HepG2 (cell line): Measurements from ENCODE around the gene NXT1. TPM values are rescaled to one million over a fixed set of nuclear protein-coding genes. Genes with fewer than 3 reads are reported as not detected.

ENCODE experiments used
- ATAC-seq: fragments of 200-7000 bp; cut with Tn5 transposase; 3 replicates; pipeline ENCODE4 v1.9.1; 2020; ENCODE audit warnings: mild to moderate bottlenecking, moderate library complexity
- BruUV-seq: library from RNA; stranded (reverse); fragments of 400-500 nt; replicated peaks from 2 replicates; lab custom pipeline; 2021; lab: Mats Ljungman, UMichigan
- CTCF ChIA-PET: fragments of 300-600 bp; formaldehyde crosslinking; extraction: SDS; loops from one replicate; lab custom pipeline; 2021; ENCODE audit warnings: low total read pairs, inconsistent platforms, low intra/inter-chr PET ratio; lab: Yijun Ruan, JAX
- POLR2A ChIA-PET: fragments of 350-600 bp; sonication (Branson Sonifier 250); formaldehyde crosslinking; loops from one replicate; lab custom pipeline; 2020; ENCODE audit warnings: antibody characterized with exemption, inconsistent platforms; lab: Yijun Ruan, JAX
- DNase-seq: peaks from one replicate; pipeline ENCODE4 v3.0.0-alpha.2; 2015; ENCODE audit warnings: low spot score
- FAIRE-seq: peaks from 3 replicates; lab custom pipeline; 2011; peaks lifted over from hg19 to GRCh38; lab: Jason Lieb, UNC
- H2AFZ ChIP-seq: one replicate; pipeline ENCODE4 v1.6.1; 2011; ENCODE audit warnings: low read length, inconsistent platforms
- H3K27ac ChIP-seq: fragments of 300-600 bp; 3 replicates; pipeline ENCODE4 v1.8.0; 2011; ENCODE audit warnings: mixed run types, mild to moderate bottlenecking, mixed read lengths, low read length, inconsistent platforms; ENCODE audit not compliant: insufficient read depth; ENCODE audit errors: extremely low read length
- H3K27me3 ChIP-seq, 2 experiments: fragments of 200-600 bp in 1 of 2; 2 replicates in 1 of 2; 3 replicates in 1 of 2; pipeline versions ENCODE4 v1.6.0 to v1.8.0; 2011; ENCODE audit warnings: low read length in 2 of 2, mild to moderate bottlenecking in 2 of 2, moderate library complexity in 2 of 2, inconsistent platforms in 1 of 2; ENCODE audit not compliant: insufficient read depth in 2 of 2, control insufficient read depth in 1 of 2
- H3K36me3 ChIP-seq, 2 experiments: fragments of 200-600 bp in 1 of 2; replicated peaks in 1 of 2; 2 replicates in 1 of 2; 3 replicates in 1 of 2; pipeline versions ENCODE4 v1.5.1 to v1.8.0; 2011; ENCODE audit warnings: low read length in 2 of 2, inconsistent platforms in 1 of 2; ENCODE audit not compliant: insufficient read depth in 2 of 2, control insufficient read depth in 1 of 2
- H3K4me1 ChIP-seq: 2 replicates; pipeline ENCODE4 v1.5.1; 2012; ENCODE audit warnings: low read length, inconsistent platforms; ENCODE audit not compliant: insufficient read depth
- H3K4me2 ChIP-seq: 2 replicates; pipeline ENCODE4 v1.6.0; 2011; ENCODE audit warnings: low read depth, low read length, inconsistent platforms
- H3K4me3 ChIP-seq, 3 experiments: fragments of 200-600 bp in 1 of 3; sonication (generic), shearing (Covaris generic) in 1 of 3; replicated peaks in 1 of 3; 2 replicates each; pipeline ENCODE4 v1.5.1; 2011 to 2016; ENCODE audit warnings: low read length in 3 of 3, inconsistent platforms in 2 of 3, low read depth in 2 of 3, mild to moderate bottlenecking in 2 of 3, control low read depth in 1 of 3, mixed read lengths in 1 of 3; ENCODE audit not compliant: insufficient read depth in 1 of 3
- H3K79me2 ChIP-seq: one replicate; pipeline ENCODE4 v1.6.1; 2011; ENCODE audit warnings: low read length, inconsistent platforms; ENCODE audit not compliant: insufficient read depth
- H3K9ac ChIP-seq: 2 replicates; pipeline ENCODE4 v1.6.0; 2011; ENCODE audit warnings: mild to moderate bottlenecking, low read depth, low read length, inconsistent platforms; ENCODE audit not compliant: insufficient read depth
- H3K9me3 ChIP-seq: 2 replicates; pipeline ENCODE4 v1.5.1; 2012; ENCODE audit warnings: mild to moderate bottlenecking, low read length
- H4K20me1 ChIP-seq: 2 replicates; pipeline ENCODE4 v1.6.0; 2011; ENCODE audit warnings: inconsistent platforms, mild to moderate bottlenecking, low read length, moderate library complexity; ENCODE audit not compliant: insufficient read depth
- MIXL1 ChIP-seq: IDR thresholded peaks from 2 replicates; pipeline ENCODE4 v1.6.1; 2016
- ZNF432 ChIP-seq: sonication (generic); formaldehyde crosslinking; IDR thresholded peaks from 2 replicates; pipeline ENCODE4 v1.5.0; 2020; ENCODE audit warnings: missing genetic modification reagents, mild to moderate bottlenecking, borderline replicate concordance
- ZNF562 ChIP-seq: sonication (generic); formaldehyde crosslinking; IDR thresholded peaks from 2 replicates; pipeline ENCODE4 v1.8.0; 2022; ENCODE audit warnings: missing genetic modification reagents, borderline replicate concordance
- in situ Hi-C: cut with HindIII; loops from 2 replicates; pipeline ENCODE4 v1.10.0; 2017; ENCODE audit warnings: low pct_unique_long_range_greater_than_20kb; ENCODE audit not compliant: extremely low pct_ligation_motif_present
- intact Hi-C: fragments of 100-400 bp; cut with micrococcal nuclease; formaldehyde crosslinking; loops from one replicate; pipeline ENCODE4 v1.10.0; 2022; ENCODE audit not compliant: unreplicated experiment
- polyA plus RNA-seq, 8 experiments: library from polyadenylated mRNA; depleted of rRNA in 3 of 8; stranded (reverse) in 7 of 8; unstranded in 1 of 8; fragments of >200 nt; fragmentation: Illumina TruSeq in 4 of 8; extraction: Trizol in 4 of 8; gene quantifications; 2 replicates each; pipeline versions ENCODE4 v1.2.1 to v1.2.3, GENCODE V29; 2011 to 2016; ENCODE audit warnings: low read depth in 4 of 8, missing spikeins in 1 of 8, mixed read lengths in 1 of 8; ENCODE audit not compliant: insufficient read depth in 1 of 8
- total RNA-seq, 5 experiments: library from RNA; depleted of rRNA; stranded (reverse); fragments of >200 nt; fragmentation: Illumina TruSeq; extraction: Trizol; gene quantifications; 2 replicates each; pipeline ENCODE4 v1.2.3, GENCODE V29; 2016; ENCODE audit warnings: low read depth in 1 of 5
- TF ChIP-seq, protein P1 (sequence below): sonication (generic); formaldehyde crosslinking; IDR thresholded peaks from 2 replicates; pipeline ENCODE4 v1.5.1; 2020; ENCODE audit warnings: mild to moderate bottlenecking, missing genetic modification reagents, borderline replicate concordance
- TF ChIP-seq, protein P2 (sequence below): sonication (generic); formaldehyde crosslinking; IDR thresholded peaks from 2 replicates; pipeline ENCODE4 v1.5.1; 2020; ENCODE audit warnings: missing genetic modification reagents, mild to moderate bottlenecking, borderline replicate concordance

Gene NXT1
- total and polyA plus RNA-seq, 2 of the 13 experiments (the other 11 are each of a cell fraction or from before 2014, with no cell fraction given): 35.6 to 65.9 TPM

DNA sequence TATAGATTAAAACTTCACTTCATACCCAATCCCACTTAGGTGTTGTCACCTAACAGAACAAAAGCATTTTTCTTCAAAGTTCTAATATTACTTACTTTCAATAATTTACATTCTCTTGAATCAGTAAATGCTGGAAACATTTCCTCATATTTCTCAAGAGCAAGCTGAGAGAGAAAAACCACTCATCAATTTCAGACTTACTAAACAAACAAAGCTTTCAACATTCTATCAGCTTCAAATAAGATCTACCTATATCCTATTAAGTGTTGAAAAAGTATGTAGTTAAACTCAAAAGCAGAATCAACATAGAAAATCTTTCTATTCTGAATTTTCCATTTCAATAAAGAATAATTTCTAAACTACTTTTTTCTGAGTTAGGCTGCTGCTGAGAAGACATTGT, 29.2 kb downstream of the NXT1 start:
- H3K9me3 ChIP-seq: no peaks in the 10 kb centered on the region
- no peaks in the 10 kb centered on the region for H3K4me1 ChIP-seq
- H3K4me3 ChIP-seq: no peak overlapping the region

More for the DNA sequence above, 29.2 kb downstream of the NXT1 start:
- intact Hi-C loops (no loop called here), in situ Hi-C loops (no loop called here)
- H3K27ac ChIP-seq: no peak overlapping the region
- H3K27me3 ChIP-seq: no peaks in the 10 kb centered on the region
- DNase-seq (no peak), FAIRE-seq (no peak), ATAC-seq (no peak)
- TF ChIP-seq MIXL1 (CRISPR knock-in tag) (no peak), ZNF432 (CRISPR knock-in tag) (no peak), ZNF562 (CRISPR knock-in tag) (no peak)
- TF ChIP-seq, protein P1, sequence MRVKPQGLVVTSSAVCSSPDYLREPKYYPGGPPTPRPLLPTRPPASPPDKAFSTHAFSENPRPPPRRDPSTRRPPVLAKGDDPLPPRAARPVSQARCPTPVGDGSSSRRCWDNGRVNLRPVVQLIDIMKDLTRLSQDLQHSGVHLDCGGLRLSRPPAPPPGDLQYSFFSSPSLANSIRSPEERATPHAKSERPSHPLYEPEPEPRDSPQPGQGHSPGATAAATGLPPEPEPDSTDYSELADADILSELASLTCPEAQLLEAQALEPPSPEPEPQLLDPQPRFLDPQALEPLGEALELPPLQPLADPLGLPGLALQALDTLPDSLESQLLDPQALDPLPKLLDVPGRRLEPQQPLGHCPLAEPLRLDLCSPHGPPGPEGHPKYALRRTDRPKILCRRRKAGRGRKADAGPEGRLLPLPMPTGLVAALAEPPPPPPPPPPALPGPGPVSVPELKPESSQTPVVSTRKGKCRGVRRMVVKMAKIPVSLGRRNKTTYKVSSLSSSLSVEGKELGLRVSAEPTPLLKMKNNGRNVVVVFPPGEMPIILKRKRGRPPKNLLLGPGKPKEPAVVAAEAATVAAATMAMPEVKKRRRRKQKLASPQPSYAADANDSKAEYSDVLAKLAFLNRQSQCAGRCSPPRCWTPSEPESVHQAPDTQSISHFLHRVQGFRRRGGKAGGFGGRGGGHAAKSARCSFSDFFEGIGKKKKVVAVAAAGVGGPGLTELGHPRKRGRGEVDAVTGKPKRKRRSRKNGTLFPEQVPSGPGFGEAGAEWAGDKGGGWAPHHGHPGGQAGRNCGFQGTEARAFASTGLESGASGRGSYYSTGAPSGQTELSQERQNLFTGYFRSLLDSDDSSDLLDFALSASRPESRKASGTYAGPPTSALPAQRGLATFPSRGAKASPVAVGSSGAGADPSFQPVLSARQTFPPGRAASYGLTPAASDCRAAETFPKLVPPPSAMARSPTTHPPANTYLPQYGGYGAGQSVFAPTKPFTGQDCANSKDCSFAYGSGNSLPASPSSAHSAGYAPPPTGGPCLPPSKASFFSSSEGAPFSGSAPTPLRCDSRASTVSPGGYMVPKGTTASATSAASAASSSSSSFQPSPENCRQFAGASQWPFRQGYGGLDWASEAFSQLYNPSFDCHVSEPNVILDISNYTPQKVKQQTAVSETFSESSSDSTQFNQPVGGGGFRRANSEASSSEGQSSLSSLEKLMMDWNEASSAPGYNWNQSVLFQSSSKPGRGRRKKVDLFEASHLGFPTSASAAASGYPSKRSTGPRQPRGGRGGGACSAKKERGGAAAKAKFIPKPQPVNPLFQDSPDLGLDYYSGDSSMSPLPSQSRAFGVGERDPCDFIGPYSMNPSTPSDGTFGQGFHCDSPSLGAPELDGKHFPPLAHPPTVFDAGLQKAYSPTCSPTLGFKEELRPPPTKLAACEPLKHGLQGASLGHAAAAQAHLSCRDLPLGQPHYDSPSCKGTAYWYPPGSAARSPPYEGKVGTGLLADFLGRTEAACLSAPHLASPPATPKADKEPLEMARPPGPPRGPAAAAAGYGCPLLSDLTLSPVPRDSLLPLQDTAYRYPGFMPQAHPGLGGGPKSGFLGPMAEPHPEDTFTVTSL (CRISPR knock-in tag): no peak
- TF ChIP-seq, protein P2, sequence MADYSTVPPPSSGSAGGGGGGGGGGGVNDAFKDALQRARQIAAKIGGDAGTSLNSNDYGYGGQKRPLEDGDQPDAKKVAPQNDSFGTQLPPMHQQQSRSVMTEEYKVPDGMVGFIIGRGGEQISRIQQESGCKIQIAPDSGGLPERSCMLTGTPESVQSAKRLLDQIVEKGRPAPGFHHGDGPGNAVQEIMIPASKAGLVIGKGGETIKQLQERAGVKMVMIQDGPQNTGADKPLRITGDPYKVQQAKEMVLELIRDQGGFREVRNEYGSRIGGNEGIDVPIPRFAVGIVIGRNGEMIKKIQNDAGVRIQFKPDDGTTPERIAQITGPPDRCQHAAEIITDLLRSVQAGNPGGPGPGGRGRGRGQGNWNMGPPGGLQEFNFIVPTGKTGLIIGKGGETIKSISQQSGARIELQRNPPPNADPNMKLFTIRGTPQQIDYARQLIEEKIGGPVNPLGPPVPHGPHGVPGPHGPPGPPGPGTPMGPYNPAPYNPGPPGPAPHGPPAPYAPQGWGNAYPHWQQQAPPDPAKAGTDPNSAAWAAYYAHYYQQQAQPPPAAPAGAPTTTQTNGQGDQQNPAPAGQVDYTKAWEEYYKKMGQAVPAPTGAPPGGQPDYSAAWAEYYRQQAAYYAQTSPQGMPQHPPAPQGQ (CRISPR knock-in tag): no peak
- no peaks in the 10 kb centered on the region for H4K20me1 ChIP-seq
- ChIA-PET CTCF (no interaction called here), POLR2A (interaction anchor here (0.6 to 2.1 kb wide), 2 partner anchors 19 to 37 kb away, joined by 4 to 6 read pairs; partner anchors contain the start of gene GZF1)
- no peak overlapping the region for H2AFZ ChIP-seq
- H3K36me3 ChIP-seq: peaks cover 25 to 74% of the 10 kb centered on the region in 2 experiments
- no peak overlapping the region for H3K4me2 ChIP-seq
- no TSS peak for BruUV-seq
- no peak overlapping the region for H3K9ac ChIP-seq
- no peaks in the 10 kb centered on the region for H3K79me2 ChIP-seq
